IPS-NIHi11 (cell line): ENCODE measurements around the gene ST6GALNAC3.

Experiments used
- DNase-seq: peaks from one replicate; pipeline ENCODE4 v3.0.0; 2012; ENCODE audit warnings: mixed read lengths, low spot score

The ST6GALNAC3 gene

GRCh38 chr1:76247261-76247852 is 172.8 kb downstream of the ST6GALNAC3 start:
- DNase-seq: no peak

- DNase-seq: no peak
Measured at GRCh38 chr1:76250271-76250670, 175.7 kb downstream of the ST6GALNAC3 start.

GRCh38 chr1:76252431-76252830 is 177.9 kb downstream of the ST6GALNAC3 start:
- no peak for DNase-seq

- DNase-seq: no peak
Measured at GRCh38 chr1:76254104-76255030, 179.8 kb downstream of the ST6GALNAC3 start.

- DNase-seq: no peak
Measured at GRCh38 chr1:76256289-76257223, 182.0 kb downstream of the ST6GALNAC3 start.

GRCh38 chr1:76257823-76258222 is 183.3 kb downstream of the ST6GALNAC3 start:
- no peak for DNase-seq

GRCh38 chr1:76259270-76259669 is 184.7 kb downstream of the ST6GALNAC3 start:
- DNase-seq: no peak

- DNase-seq: no peak
Measured at GRCh38 chr1:76260279-76260678, 185.7 kb downstream of the ST6GALNAC3 start.

- no peak for DNase-seq
Measured at GRCh38 chr1:76262601-76263000, 188.1 kb downstream of the ST6GALNAC3 start.

GRCh38 chr1:76264642-76265041 is 190.1 kb downstream of the ST6GALNAC3 start:
- DNase-seq: no peak

GRCh38 chr1:76266762-76267161 is 192.2 kb downstream of the ST6GALNAC3 start:
- no peak for DNase-seq

- no peak for DNase-seq
Measured at GRCh38 chr1:76267631-76268030, 193.1 kb downstream of the ST6GALNAC3 start.

GRCh38 chr1:76268341-76268740 is 193.8 kb downstream of the ST6GALNAC3 start:
- peak; percentile 23 for DNase-seq

GRCh38 chr1:76269155-76269554 is 194.6 kb downstream of the ST6GALNAC3 start:
- no peak for DNase-seq

- no peak for DNase-seq
Measured at GRCh38 chr1:76274302-76274701, 199.8 kb downstream of the ST6GALNAC3 start.

- DNase-seq: no peak
Measured at GRCh38 chr1:76274718-76275117, 200.2 kb downstream of the ST6GALNAC3 start.

GRCh38 chr1:76278711-76279100 is 204.2 kb downstream of the ST6GALNAC3 start:
- no peak for DNase-seq

- DNase-seq: no peak
Measured at GRCh38 chr1:76279101-76279748, 204.7 kb downstream of the ST6GALNAC3 start.

GRCh38 chr1:76281306-76281705 is 206.8 kb downstream of the ST6GALNAC3 start:
- DNase-seq: no peak

- no peak for DNase-seq
Measured at GRCh38 chr1:76284842-76285241, 210.3 kb downstream of the ST6GALNAC3 start.

- DNase-seq: no peak
Measured at GRCh38 chr1:76285578-76286135, 211.1 kb downstream of the ST6GALNAC3 start.
